CD4-positive, alpha-beta T cell treated with Interferon gamma for 1 hour (primary cell): ENCODE data around the gene PASK.
"Not testable (repeated sequence)": the region's sequence is repeated elsewhere in the genome, so short reads cannot be mapped to it uniquely, and the experiment has no call there.

Experiments
- DNase-seq: peaks from one replicate; pipeline ENCODE4 v3.0.0-alpha.2; 2020

PASK gene

DNA sequence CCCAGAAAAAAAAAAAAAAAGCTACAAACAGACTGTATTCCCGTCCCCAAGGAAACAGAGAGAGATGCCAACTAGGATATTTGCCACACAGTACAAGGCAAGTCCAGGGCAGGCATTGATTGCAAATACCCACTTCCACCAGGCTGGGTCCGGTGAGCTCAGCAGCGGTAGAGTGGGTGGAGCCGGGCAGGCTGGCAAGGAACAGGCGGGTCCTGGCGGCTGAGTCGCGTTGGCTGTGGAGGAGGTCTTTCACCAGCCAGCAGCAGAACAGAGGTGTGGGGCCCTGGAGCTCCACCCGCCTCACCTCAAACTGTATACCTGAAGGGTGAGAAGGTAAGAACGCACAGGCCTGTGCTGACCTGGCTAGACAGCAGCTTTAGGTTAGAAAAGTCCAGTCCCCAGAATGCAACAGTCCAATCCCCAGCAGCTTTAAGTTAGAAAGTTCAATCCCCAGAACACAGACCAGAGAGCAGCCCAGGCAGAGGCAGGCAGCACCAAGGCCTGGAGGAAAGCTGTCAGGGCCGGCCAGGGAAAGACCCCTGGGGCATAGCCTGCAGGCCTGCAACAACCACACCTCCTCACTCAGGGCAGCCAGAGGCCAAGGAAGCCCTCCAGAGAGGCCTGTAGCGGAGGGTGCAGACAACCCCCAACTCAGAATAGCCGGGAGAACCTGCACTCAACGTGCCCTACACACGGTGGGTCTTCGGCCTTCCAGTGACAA is 25.3 kb downstream of the PASK start:
- DNase-seq, result peak; percentile 35

DNA sequence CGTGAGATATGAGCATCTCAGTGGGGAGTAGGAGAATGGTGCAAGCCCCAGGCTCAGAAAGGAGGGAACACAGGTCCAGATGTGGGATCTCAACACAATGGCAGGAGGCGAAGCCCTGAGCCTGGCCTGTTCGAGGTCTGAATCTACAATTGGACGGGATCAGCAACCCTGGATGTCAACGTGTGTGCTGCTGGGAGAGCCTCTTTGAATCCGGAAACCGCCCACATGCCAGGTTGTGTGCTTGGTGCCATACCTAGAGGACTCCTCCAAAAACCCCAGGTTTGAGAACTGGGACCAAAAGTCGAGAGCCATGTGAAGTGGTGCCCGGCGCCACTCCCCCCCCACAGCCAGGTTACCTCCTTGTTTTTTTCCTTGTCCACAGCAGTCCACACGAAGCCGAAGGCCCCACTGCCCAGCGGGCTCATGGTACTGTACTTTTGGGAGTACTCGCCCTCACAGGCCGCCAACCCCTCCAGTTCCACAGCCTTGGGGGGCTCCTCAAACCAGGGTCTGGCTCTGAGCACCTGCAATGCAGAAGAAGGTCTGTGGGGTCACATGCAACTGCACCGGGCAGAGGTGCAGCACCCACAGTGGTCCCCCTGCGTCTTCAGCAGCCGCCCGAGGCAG is 26.8 kb downstream of the PASK start:
- DNase-seq, result no peak

DNA sequence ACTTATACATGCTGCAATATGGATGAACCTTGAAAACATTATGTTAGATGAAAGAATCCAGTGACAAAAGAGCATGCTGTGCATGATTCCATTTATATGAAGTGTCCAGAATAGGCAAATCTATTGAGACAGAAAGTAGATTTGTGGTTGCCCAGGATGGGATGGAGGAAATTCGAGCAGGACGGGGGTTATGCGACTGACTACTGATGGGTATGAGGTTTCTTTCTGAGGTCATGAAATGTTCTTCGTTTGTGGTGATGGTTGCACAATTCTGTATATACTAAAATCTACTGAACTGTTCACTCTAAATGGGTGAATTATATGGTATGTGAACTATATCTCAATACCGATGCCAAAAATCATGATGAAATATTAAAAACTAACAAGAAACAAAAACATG is 28.3 kb downstream of the PASK start:
- DNase-seq, result no peak

DNA sequence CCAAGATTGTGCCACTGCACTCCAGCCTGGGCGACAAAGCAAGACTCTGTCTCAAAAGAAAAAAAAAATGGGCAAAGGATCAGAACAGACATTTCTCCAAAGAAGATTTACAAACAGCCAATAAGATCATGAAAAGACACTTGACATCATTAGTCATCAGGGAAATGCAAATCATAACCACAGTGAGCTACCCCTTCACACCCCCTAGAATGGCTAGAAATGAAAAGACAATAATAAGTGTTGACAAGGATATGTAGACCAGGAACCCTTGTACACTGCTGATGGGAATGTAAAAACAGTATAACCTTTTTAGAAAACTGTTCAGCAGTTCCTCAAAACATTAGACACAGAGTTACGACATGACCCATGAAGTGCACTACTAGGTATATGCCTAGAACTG is 28.8 kb downstream of the PASK start:
- no peak for DNase-seq

DNA sequence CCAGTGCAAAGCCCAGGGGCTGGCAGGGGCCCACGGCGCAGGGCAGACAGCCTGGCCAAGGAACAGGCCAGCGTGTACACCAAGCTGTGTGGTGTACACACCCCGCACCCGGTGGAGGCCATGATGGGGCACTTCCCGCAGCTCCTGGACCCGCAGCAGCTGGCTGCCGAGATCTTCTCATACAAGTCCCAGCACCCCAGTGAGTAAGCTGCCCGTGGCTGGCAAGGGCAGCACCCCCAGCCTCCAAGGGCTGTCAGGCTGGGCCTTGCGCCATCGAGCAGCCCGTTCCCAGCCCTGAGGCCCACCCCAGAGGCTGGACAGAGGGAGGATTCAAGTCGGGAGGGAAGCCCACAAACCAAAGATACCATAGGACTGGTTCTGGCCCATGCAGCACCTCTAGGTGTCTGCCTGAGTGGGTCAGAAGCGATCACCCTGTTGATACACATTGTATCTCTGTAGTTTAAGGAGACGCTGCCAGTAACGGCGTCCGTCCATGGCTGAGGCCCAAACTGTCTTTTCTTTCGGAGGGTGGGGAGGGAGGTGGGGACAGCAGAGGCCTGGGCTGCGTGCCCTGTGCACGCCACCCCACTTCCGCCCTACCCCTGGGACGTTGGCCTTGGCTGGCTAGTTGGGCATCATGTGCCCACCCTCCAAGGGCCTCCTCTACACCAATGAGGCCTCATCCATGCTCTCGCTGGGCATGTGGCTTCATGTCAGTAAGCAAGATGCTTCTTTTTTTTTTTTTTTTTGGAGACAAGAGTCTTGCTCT is 30.4 kb downstream of the PASK start:
- DNase-seq, result no peak

DNA sequence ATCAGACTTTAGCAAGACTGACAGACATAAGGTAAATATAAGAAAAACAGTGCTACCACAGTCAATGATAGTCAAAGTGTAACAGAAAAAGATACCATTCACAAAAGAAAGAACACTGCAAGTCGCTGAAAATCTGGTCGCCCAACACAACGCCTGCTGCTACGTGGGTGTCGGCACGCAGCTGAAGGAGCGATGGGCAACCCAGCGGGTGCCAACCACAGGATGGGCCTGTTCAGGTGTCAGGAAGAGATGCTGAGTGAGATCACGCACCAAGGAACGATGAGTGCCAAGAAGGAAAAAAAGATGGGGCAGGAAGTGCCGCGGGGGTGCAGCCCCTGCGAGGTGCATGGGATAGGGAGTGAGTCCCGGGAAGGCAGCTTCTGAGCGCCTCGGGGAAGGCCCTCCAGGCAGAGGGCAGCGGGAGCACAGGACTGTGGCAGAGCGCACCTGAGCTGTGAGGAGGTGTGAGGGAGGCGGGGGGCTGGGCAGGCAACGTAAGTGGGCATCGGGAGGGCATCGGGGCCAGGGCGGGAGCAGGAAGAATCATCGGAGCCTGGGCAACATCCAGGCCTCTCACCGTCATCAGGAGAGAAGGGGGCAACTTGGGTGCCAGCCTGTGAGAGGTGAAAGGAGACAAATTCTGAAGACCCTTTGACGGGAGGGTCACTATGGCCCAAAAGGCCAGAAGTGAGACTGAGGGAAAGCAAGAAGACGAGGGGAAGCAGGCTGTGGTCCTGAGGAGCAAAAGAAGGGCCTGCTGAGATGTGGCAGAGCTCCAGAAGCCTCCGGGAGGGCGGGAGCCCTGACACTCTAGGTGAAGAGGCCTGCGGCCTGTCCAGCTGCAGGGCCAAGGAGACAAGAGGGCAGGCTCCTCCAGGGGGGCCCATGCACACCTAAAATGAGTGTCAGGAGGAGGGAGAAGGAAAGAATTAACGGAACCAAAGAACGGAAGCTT is 32.4 kb downstream of the PASK start:
- DNase-seq, result no peak

DNA sequence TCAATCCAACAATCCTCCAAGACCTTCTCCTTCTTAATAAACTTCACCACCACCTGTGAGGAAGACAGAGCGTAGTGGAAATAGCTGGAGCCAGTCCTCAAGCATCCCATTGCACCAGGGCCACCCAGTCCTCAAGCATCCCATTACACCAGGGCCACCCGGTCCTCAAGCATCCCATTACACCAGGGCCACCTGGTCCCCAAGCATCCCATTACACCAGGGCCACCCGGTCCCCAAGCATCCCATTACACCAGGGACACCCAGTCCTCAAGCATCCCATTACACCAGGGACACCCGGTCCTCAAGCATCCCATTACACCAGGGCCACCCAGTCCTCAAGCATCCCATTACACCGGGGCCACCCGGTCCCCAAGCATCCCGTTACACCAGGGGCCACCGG is 33.9 kb downstream of the PASK start:
- no peak for DNase-seq

DNA sequence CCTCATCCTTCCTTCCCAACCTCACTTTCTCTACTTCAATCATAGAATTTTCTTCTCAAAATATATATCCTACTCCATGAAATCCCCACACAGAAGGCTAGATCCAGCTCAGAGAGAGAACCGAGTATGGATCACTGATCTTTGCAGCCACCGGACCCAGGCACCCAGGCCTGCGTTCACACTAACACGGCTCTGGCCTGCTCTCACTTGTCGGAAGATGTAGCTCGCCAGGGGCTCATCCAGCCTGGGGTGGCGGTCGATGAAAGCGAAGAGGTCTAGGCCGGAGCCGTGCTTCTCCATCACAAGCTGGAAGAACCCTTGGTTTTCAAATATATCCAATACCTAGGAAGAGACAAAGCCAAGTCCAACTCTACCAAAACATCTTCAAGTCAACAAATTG is 34.4 kb downstream of the PASK start:
- no peak for DNase-seq

DNA sequence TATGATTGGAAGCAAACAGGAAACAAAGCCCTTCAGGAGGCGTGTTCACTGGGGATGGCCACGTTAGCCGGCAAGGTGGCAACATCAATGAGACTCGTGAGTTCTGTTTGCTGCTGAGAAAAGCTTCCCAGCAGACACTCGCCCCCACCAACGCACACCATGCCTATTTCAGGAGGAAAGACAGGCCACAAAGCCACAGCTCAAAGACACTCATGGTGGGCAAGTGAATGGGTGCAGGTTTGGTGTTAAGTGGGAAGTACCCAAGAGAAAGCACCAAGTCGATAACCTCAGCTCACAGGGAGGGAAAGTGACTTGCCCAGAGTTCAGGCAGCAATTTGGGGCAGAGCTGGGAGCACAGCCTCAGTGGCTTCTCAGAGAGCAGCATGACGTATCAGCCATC is 36.7 kb downstream of the PASK start:
- DNase-seq, result peak; percentile 38

DNA sequence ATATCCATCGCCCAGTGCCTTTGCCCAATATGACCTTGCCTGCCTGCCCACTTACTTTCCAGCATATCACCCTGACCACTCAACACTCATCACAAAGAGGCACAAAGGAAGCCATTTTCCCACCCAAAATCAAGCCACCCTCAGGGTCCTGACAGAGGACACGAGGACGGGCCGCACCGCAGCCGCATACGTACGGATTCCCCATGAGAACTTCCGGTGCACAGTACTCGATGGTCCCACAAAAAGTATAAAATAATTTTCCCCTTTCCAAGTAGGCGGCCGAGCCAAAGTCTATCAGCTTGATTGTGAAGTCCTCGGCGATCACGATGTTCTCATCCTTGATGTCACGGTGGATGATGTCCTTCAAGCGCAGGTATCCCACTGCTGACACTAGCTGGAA is 37.2 kb downstream of the PASK start:
- DNase-seq, result no peak

DNA sequence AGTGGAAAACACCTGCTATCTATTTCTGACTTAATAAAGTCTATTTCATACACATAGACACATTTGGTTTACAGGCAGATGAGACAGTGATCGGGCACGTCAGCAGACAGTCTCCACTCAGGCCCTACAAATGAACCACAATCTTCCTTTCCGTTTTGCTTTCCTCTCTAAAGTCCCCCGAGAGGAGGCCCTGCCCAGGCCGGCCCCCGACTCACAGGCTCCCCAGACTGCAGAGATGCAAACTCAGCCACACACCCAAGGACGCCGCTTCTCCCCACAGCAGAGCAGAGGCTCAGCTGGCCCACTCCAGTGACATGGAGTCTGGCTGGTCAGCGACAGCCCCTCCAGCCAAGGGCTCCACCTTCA is 37.8 kb downstream of the PASK start:
- DNase-seq, result peak; percentile 35

DNA sequence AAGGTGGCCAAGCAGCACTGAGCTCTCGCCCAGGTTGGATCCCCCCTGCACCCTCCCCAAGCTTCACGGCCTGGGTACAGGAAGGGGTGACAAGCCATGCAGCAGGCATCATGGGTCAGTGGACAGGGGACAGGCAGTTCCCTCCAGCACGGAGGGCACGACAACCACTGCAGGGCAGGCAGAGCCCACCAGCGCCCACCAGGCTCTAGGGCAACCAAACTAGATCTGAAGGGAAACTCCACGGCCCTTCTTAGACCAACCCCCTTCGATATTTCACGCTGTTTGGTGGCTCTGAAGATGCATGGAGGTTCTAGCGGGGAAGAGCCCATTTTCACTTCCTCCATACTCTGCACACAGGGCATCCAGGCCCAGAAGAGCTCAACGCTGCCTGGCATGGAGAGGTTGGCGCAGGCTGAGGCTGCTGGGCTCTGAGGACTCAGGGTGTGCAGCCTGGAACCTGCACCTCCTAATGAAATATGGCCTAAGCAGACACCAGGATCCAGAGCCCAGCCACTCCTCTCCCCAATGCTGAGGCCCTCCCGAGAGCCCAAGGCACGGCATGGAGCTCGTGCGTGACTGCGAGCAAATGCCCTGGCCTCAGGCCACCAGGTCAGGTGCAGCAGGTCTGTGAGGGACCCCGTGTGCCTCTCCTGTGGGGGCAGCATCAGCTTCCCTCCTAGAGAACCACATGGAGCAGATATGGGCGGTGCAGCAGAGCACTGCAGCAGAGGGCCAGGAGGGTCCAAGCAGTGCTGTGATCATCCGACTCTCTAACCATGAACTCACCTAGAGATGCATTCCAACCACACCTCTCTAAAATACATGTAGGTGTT is 38.4 kb downstream of the PASK start:
- peak; percentile 17 for DNase-seq

DNA sequence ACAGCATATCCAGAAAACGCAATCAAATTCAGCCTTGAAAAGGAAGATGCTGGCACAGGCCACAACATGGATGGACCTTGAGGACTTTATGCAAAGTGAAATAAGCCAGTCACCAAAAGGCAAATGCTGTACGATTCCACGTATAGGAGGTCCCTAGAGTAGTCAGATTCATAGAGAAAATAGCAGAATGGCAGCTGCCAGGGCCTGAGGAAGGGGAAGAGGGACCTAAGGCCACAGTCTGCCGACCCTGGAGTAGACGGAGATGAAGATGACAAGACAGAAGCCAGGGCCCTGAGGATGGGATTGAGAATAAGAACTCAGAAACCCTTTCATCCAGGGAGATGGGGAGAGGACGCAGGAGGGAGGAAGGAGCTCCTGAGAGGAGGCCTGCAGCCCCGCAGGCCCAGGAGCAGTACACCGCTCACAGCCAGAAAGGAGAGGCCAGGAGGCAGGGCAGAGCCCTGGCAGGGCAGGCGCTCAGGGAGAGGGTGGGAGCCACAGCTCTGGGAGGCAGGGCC is 39.1 kb downstream of the PASK start:
- no peak for DNase-seq

DNA sequence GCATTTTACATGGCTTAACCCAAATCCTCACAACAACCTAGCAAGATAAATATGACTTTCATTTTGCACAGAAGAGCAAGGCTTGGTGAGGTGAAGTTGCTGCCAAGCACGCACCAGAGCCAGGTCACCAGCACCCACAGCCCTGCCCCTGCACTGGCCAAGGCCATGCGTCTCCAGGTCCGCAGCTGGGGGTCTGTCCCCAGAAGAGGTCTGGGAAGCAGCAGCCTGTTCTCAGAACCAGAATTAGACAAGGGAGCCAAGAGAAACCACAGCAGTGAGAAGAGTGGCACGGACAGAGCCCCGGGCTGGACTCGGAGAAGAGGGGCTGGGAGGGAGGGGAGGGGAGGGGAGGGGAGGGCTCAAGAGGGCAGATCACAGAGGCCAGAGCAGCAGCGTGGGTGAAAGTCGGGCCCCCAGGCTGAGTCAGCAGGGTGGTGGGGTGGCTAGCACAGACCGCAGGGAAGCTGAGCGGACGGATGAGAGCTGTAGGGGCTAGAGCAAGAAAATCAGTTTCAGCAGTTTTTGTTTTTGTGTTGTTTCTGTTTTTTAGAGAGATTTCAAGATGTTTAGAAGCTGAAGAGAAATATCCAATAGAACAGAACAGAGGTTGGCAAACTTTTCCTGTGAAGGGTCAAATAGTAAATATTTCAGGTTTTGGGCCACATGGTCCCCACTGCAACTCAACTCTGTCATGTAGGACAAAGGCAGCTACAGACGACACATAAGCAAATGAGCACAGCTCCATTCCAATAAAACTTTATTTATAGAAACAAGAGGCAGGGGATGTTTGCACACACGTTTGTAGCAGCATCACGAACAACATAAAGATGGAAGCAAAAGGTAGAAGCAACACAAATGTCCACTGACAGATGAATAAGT is 39.8 kb downstream of the PASK start:
- DNase-seq, result no peak

DNA sequence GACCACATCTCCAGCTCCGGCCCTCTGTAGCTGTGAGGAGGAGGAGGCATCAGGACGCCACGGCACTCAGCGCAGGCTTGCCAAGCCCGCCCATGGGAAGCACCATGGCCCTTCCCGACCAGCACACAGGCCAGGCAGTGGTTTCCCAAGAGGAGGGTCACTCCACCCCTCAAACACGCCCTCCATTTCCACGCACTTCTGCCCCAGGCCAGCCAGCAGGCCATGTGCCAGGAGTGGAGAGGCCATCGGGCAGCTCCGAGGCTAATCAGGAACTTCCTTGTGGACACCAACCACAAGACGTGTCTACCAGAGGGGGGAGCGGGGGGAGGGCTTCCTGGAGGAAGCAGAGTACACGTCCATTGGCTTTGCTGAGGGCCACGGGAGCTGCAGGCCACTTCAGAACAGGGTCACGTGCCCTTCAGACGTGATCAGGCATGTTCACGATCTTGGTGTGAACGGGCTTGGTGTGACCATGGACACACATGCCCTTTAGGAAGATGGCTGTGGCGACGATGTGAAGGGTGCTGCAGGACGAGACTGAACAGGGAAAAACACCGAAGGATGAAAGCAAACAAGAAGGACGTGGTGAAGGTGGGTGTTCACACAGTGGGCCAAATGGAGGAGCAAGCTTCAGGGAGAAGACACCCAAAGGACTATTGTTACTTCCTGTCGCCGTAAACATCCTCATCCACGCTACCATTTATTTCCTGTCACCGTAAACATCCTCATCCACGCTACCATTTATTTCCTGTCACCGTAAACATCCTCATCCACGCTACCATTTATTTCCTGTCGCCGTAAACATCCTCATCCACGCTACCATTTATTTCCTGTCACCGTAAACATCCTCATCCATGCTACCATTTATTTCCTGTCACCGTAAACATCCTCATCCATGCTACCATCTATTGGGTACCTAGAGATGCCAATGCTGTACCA is 40.7 kb downstream of the PASK start:
- peak; percentile 35 for DNase-seq

DNA sequence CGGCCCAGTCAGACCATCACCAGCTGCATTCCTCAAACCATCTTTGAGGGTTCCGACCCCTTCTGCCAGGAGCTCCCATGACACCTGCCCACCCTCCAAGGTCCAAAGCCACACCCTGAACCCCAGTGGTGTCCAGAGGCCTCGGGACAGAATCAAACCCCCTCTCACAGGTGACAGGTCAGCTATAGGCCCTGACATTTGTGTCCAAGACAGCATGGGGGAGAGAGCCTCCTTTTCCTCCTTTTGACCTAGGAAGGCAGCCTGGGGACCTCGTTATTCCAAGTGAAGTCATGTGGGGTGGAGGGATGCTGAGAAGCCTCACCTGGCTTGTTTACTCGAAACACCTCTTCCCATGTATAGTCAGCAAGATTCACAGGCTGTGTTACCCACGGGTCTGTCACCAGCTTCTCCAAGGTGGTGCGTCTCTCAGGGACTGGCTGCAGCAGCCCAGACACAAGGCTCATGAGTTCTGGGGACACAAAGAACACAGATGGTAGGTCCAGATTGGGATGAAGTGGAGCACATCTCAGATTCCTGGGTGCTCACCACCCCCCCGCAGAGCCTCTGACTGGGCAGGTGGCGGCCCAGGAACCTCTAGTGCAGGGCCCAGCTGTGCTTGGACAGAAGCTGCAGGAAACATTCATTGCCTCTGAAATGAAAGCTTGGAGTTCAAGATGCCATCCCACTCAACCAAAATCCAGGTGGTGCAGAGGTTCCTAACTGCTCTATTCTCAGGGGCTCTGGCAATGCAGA is 42.1 kb downstream of the PASK start:
- no peak for DNase-seq

DNA sequence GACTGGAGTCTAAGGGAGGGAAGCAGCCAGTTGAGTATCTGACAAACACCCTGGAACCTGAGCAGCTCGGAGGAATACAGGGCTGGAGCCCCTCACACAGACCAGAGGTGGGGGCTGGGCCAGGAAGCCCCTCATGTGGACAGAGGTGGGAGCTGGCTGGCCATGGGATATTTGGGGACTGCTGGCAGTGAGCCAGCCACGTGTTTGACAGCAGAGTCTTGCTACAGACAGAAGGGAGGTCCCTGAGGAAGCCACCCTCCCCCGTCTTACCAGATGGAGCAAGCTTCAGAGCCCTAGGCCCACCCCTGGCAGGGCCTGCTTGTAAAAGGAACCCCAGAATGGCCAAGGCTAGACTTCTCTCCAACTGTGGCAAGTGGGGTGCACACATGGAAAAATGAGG is 43.6 kb downstream of the PASK start:
- no peak for DNase-seq

DNA sequence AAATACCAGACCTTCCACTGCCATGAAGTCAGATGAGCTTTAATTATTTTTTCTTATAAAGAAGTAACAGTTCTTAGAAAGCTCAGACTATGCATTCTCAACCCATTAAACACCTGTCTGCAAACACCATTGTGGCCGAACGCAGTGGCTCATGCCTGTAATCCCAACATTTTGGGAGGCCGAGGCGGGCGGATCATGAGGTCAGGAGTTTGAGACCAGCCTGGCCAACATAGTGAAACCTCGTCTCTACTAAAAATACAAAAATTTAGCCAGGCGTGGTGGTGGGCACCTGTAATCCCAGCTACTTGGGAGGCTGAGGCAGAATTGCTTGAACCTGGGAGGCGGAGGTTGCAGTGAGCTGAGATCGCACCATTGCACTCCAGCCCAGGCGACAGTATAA is 44.7 kb downstream of the PASK start:
- DNase-seq, result not testable (repeated sequence)

DNA sequence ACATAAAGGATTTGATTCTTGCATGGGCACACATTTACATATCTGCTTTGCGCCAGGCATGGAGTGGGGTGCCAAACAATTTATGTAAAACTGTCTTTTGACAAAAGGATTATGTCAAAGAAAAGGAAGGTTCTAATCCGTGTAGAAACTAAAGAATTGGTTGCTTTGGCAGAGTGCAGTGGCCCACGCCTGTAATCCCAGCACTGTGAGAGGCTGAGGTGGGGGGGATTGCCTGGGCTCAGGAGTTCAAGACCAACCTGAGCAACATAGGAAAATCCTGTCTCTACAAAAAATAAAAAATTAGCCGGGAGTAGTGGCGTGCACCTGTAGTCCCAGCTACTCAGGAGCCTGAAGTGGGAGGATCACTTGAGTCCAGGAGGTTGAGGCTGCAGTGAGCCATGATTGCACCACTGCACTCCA is 46.1 kb downstream of the PASK start:
- DNase-seq, result no peak
